Measurements from ENCODE around the gene STYX. TPM values are rescaled to one million over a fixed set of nuclear protein-coding genes. Genes with fewer than 3 reads are reported as not detected.
A peak's percentile ranks its signal among the peaks of the same experiment; 100 is the strongest.

STYX gene
- total and polyA plus RNA-seq, 10 of the 15 experiments (the other 5 are each of a cell fraction or from before 2014, with no cell fraction given) = 5.0 to 15.3 (median 9.5) TPM

- ChIA-PET CTCF (interaction anchor here (0.6 to 1.3 kb wide), 7 partner anchors 10 to 185 kb away, joined by 3 read pairs; no protein-coding TSS in a partner anchor), RAD21 (ENCODE audit: unreplicated experiment) (interaction anchor here (1.4 to 2.5 kb wide), 2 partner anchors 18 to 25 kb away, joined by 3 to 6 read pairs; partner anchors contain the start of gene STYX), POLR2A (interaction anchor here (0.6 to 1.2 kb wide), 3 partner anchors 12 to 94 kb away, joined by 3 to 4 read pairs (median 4); no protein-coding TSS in a partner anchor), SMC1A (ENCODE audit: uncharacterized antibody, unreplicated experiment) (interaction anchor here (0.9 to 3.4 kb wide), 9 partner anchors 8 to 63 kb away, joined by 3 to 13 read pairs (median 4); partner anchors contain the start of genes ERO1A and STYX)
- H3K9me3 ChIP-seq (replicated peaks; ENCODE audit: control insufficient read depth, insufficient read depth, low read length) = no peaks in the 10 kb centered on the region; the same call in 2 of the 3 replicates
- TF ChIP-seq RB1 (IDR thresholded peaks at IDR 0.05; ENCODE audit: borderline replicate concordance) (no peak), NFYA (IDR thresholded peaks at IDR 0.05; ENCODE audit: borderline replicate concordance, low read depth, low read length) (no peak), SIX5 (IDR thresholded peaks at IDR 0.05; ENCODE audit: low read depth, low read length, severe bottlenecking) (no peak), RAD51 (IDR thresholded peaks at IDR 0.05) (no peak), NFIC (IDR thresholded peaks at IDR 0.05; ENCODE audit: low read depth, low read length) (no peak)
- ATAC-seq (no peak), FAIRE-seq (no peak), DNase-seq (ENCODE audit: low read depth, low spot score) (no peak)
- H3K4me1 ChIP-seq (ENCODE audit: control insufficient read depth, insufficient read depth, low read length) = 0 out of 2 replicates have a peak, but pooled peaks cover 2% of the 10 kb centered on the region
- intact Hi-C loops (cut with micrococcal nuclease; ENCODE audit: unreplicated experiment) = no loop called here
- H3K27me3 ChIP-seq (replicated peaks in 1 of 2; ENCODE audit: control insufficient read depth in 2 of 2, insufficient read depth in 2 of 2, low read length in 1 of 2) = no peaks in the 10 kb centered on the region
- H3K4me2 ChIP-seq (ENCODE audit: control insufficient read depth, insufficient read depth) = no peak overlapping the region
- no peak overlapping the region for H2AFZ ChIP-seq (ENCODE audit: control insufficient read depth, low read depth, low read length)
- H3K4me3 ChIP-seq = no peak overlapping the region
- BruUV-seq (replicated peaks) = no TSS peak
- peaks cover 37% of the 10 kb centered on the region for H3K79me2 ChIP-seq (ENCODE audit: control insufficient read depth, insufficient read depth, low read length)
- in situ Hi-C loops (cut with MboI) = no loop called here
- H3K9ac ChIP-seq (ENCODE audit: control insufficient read depth, insufficient read depth, low read length) = no peak overlapping the region
- no peaks in the 10 kb centered on the region for H4K20me1 ChIP-seq (ENCODE audit: control insufficient read depth, insufficient read depth)
- peaks cover 2 to 41% of the 10 kb centered on the region in 2 experiments for H3K36me3 ChIP-seq (ENCODE audit: control insufficient read depth in 2 of 2, insufficient read depth in 2 of 2, low read length in 1 of 2)
- WGBS (ENCODE audit: insufficient coverage, insufficient replicate concordance, low lambda C conversion rate, missing lambda C conversion rate) = 93% methylated on average over 1 of the region's 1 CpG
- H3K27ac ChIP-seq (ENCODE audit: control insufficient read depth, insufficient read depth) = no peak overlapping the region
These were observed 18.3 kb upstream of the STYX start for GRCh38 chr14:52711666-52712065.

DNA sequence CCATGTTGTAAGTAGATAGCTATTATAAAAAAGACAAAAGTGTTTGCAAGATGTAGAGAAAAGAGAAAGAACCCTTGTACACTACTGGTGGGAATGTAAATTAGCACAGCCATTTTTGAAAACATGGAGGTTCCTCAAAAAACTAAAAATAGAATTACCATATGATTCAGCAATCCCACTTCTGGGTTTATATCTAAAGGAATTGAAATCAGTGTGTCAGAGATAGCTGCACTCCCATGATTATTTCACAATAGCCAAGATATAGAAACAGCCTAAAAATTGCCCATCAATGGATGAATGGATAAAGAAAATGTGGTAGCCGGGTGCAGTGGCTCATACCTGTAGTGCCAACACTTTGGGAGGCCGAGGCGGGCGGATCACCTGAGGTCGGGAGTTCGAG, 13.8 kb upstream of the STYX start:
- Histone ChIP-seq H3K4me3 (no peak overlapping the region), H3K9me3 (replicated peaks; ENCODE audit: control insufficient read depth, insufficient read depth, low read length) (no peaks in the 10 kb centered on the region; the same call in 2 of the 3 replicates), H3K9ac (ENCODE audit: control insufficient read depth, insufficient read depth, low read length) (no peak overlapping the region), H4K20me1 (ENCODE audit: control insufficient read depth, insufficient read depth) (no peaks in the 10 kb centered on the region), H3K4me1 (ENCODE audit: control insufficient read depth, insufficient read depth, low read length) (no peaks in the 10 kb centered on the region), H3K27ac (ENCODE audit: control insufficient read depth, insufficient read depth) (no peak overlapping the region), H3K79me2 (ENCODE audit: control insufficient read depth, insufficient read depth, low read length) (peaks cover 2% of the 10 kb centered on the region; the same call in 1 of the 2 replicates), H2AFZ (ENCODE audit: control insufficient read depth, low read depth, low read length) (no peak overlapping the region), H3K27me3 (replicated peaks in 1 of 2; ENCODE audit: control insufficient read depth in 2 of 2, insufficient read depth in 2 of 2, low read length in 1 of 2) (no peaks in the 10 kb centered on the region), H3K4me2 (ENCODE audit: control insufficient read depth, insufficient read depth) (no peak overlapping the region), H3K36me3 (ENCODE audit: control insufficient read depth in 2 of 2, insufficient read depth in 2 of 2, low read length in 1 of 2) (peaks cover 3 to 38% of the 10 kb centered on the region in 2 experiments)
- ChIA-PET SMC1A (ENCODE audit: uncharacterized antibody, unreplicated experiment) (interaction anchor here (0.8 to 2.2 kb wide), 2 partner anchors 20 to 41 kb away, joined by 3 to 6 read pairs; no protein-coding TSS in a partner anchor), RAD21 (ENCODE audit: unreplicated experiment) (no interaction called here), POLR2A (interaction anchor here (0.7 to 1.8 kb wide), 4 partner anchors 9 to 865 kb away, joined by 3 to 5 read pairs (median 3); no protein-coding TSS in a partner anchor), CTCF (no interaction called here)
- FAIRE-seq (no peak), DNase-seq (ENCODE audit: low read depth, low spot score) (no peak), ATAC-seq (no peak)
- in situ Hi-C loops (cut with MboI) = no loop called here
- intact Hi-C loops (cut with micrococcal nuclease; ENCODE audit: unreplicated experiment) = no loop called here
- 94% methylated on average over 6 of the region's 6 CpGs for WGBS (ENCODE audit: insufficient coverage, insufficient replicate concordance, low lambda C conversion rate, missing lambda C conversion rate)
- TSS peak; percentile 10 for BruUV-seq (replicated peaks)
- no peak for TF ChIP-seq LARP7 (IDR thresholded peaks at IDR 0.05)
- TF ChIP-seq POLR2AphosphoS5 (IDR thresholded peaks at IDR 0.05; ENCODE audit: low read length) = no peak
- TF ChIP-seq, protein P1, sequence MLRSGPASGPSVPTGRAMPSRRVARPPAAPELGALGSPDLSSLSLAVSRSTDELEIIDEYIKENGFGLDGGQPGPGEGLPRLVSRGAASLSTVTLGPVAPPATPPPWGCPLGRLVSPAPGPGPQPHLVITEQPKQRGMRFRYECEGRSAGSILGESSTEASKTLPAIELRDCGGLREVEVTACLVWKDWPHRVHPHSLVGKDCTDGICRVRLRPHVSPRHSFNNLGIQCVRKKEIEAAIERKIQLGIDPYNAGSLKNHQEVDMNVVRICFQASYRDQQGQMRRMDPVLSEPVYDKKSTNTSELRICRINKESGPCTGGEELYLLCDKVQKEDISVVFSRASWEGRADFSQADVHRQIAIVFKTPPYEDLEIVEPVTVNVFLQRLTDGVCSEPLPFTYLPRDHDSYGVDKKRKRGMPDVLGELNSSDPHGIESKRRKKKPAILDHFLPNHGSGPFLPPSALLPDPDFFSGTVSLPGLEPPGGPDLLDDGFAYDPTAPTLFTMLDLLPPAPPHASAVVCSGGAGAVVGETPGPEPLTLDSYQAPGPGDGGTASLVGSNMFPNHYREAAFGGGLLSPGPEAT (IDR thresholded peaks at IDR 0.05; ENCODE audit: low read depth) = no peak
- no peak for TF ChIP-seq REST (IDR thresholded peaks at IDR 0.05; ENCODE audit: low read depth, low read length)
- TF ChIP-seq SREBF1 (IDR thresholded peaks at IDR 0.05; ENCODE audit: low read length) = no peak

Measured in GM12878 (cell line).